Keratinocyte (primary cell): ENCODE measurements around the gene SIM2. TPM values are rescaled to one million over a fixed set of nuclear protein-coding genes. Genes with fewer than 3 reads are reported as not detected.

Experiments
- DNase-seq: peaks from one replicate; pipeline ENCODE4 v3.0.0-alpha.2; 2011; ENCODE audit warnings: low read depth, missing footprints, low spot score
- FAIRE-seq: peaks from 2 replicates; lab custom pipeline; 2011; peaks lifted over from hg19 to GRCh38; lab: Jason Lieb, UNC
- H2AFZ ChIP-seq: 2 replicates; pipeline ENCODE4 v1.6.0; 2012; ENCODE audit warnings: low read length, control low read depth, inconsistent platforms; ENCODE audit not compliant: control insufficient read depth
- H3K27ac ChIP-seq: 2 replicates; pipeline ENCODE4 v1.5.1; 2011; ENCODE audit warnings: low read length; ENCODE audit not compliant: control insufficient read depth, insufficient read depth
- H3K27me3 ChIP-seq: 3 replicates; pipeline ENCODE4 v1.6.0; 2011; ENCODE audit warnings: low read length; ENCODE audit not compliant: control insufficient read depth, insufficient read depth; ENCODE audit errors: extremely low read depth
- H3K36me3 ChIP-seq, 2 experiments: 2 replicates in 1 of 2; 3 replicates in 1 of 2; pipeline ENCODE4 v1.5.1; 2011; ENCODE audit warnings: low read length in 2 of 2, mild to moderate bottlenecking in 1 of 2; ENCODE audit not compliant: control insufficient read depth in 2 of 2, insufficient read depth in 2 of 2; ENCODE audit errors: extremely low read depth in 1 of 2
- H3K4me1 ChIP-seq: 3 replicates; pipeline ENCODE4 v1.5.1; 2011; ENCODE audit warnings: low read length; ENCODE audit not compliant: control insufficient read depth, insufficient read depth; ENCODE audit errors: extremely low read depth
- H3K4me2 ChIP-seq: 3 replicates; pipeline ENCODE4 v1.6.0; 2011; ENCODE audit warnings: low read depth, low read length; ENCODE audit not compliant: control insufficient read depth, insufficient read depth; ENCODE audit errors: extremely low read depth
- H3K4me3 ChIP-seq, 3 experiments: fragments of 200-600 bp in 1 of 3; sonication (generic) in 1 of 3; 2 replicates in 2 of 3; 3 replicates in 1 of 3; pipeline ENCODE4 v1.5.1; 2011 to 2016; ENCODE audit warnings: low read length in 3 of 3, mild to moderate bottlenecking in 3 of 3, control low read depth in 2 of 3, inconsistent platforms in 1 of 3, low read depth in 1 of 3, mixed read lengths in 1 of 3, mixed run types in 1 of 3, moderate library complexity in 1 of 3; ENCODE audit not compliant: control insufficient read depth in 2 of 3, insufficient read depth in 2 of 3; ENCODE audit errors: extremely low read depth in 1 of 3
- H3K79me2 ChIP-seq: 2 replicates; pipeline ENCODE4 v1.6.0; 2012; ENCODE audit warnings: low read length; ENCODE audit not compliant: control insufficient read depth, insufficient read depth
- H3K9ac ChIP-seq: 3 replicates; pipeline ENCODE4 v1.6.0; 2011; ENCODE audit warnings: low read length; ENCODE audit not compliant: control insufficient read depth, insufficient read depth; ENCODE audit errors: extremely low read depth
- H3K9me1 ChIP-seq: 3 replicates; pipeline ENCODE4 v1.6.0; 2011; ENCODE audit warnings: low read length; ENCODE audit not compliant: control insufficient read depth, insufficient read depth; ENCODE audit errors: extremely low read depth
- H3K9me3 ChIP-seq: 2 replicates; pipeline ENCODE4 v1.5.1; 2012; ENCODE audit warnings: low read depth, low read length; ENCODE audit not compliant: control insufficient read depth
- H4K20me1 ChIP-seq: 3 replicates; pipeline ENCODE4 v1.6.0; 2011; ENCODE audit warnings: low read length; ENCODE audit not compliant: control insufficient read depth, insufficient read depth; ENCODE audit errors: extremely low read depth
- CTCF ChIP-seq, 3 experiments: IDR thresholded peaks in 1 of 3; conservative IDR thresholded peaks in 1 of 3; optimal IDR thresholded peaks in 1 of 3; 2 replicates in 2 of 3; 3 replicates in 1 of 3; pipeline versions ENCODE3 to v1.5.1; 2011; ENCODE audit warnings: low read length in 3 of 3, mild to moderate bottlenecking in 3 of 3, moderate library complexity in 2 of 3, control low read depth in 1 of 3, inconsistent platforms in 1 of 3; ENCODE audit not compliant: insufficient read depth in 2 of 3; ENCODE audit errors: extremely low read depth in 1 of 3
- EZH2 ChIP-seq: IDR thresholded peaks from one replicate; pipeline ENCODE4 v1.6.1; 2012; ENCODE audit warnings: inconsistent platforms, mild to moderate bottlenecking, low read length, moderate library complexity
- dilution Hi-C: fragments of 300-500 bp; cut with MboI; formaldehyde crosslinking; loops from one replicate; pipeline ENCODE4 v1.7.0; 2020; ENCODE audit warnings: low sequenced_read_pairs; ENCODE audit not compliant: extremely low pct_ligation_motif_present
- polyA plus RNA-seq, 5 experiments: library from polyadenylated mRNA; depleted of rRNA in 3 of 5; stranded (reverse) in 3 of 5; stranded (forward) in 1 of 5; unstranded in 1 of 5; fragments of >200 nt; gene quantifications; 1 replicate in 1 of 5; 2 replicates in 3 of 5; 3 replicates in 1 of 5; pipeline versions ENCODE4 v1.2.1 to v1.2.3, GENCODE V29; 2011 to 2012; ENCODE audit warnings: missing spikeins in 2 of 5, low read depth in 1 of 5, low replicate concordance in 1 of 5

Gene SIM2
- polyA plus RNA-seq, 1 donor (not counting 4 experiments of a cell fraction or from before 2014, with no cell fraction given): 0.05 TPM

GRCh38 chr21:36713746-36714145, 14.8 kb downstream of the SIM2 start:
- no peak overlapping the region for H3K27ac ChIP-seq
- H3K36me3 ChIP-seq: no peaks in the 10 kb centered on the region
- no peak for FAIRE-seq

DNA sequence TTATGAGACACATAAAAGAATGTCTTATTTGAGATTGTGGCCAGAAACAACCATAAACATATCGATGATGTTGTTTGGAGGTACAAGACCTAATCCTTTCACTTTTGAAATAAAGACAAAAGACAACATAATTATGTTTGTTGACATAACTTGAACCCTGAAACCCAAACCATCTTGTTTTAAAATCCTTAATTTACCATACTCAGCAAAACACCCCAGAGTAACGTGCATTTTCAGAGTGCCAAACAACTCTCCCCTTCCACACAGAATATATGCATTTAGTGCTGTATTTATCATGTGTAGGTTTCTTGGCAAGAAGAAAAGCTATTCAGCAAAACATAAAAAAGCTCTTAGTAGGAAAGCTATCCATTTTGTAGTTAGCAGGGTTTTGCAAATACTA, 17.5 kb downstream of the SIM2 start:
- Histone ChIP-seq H2AFZ (no peak overlapping the region), H3K4me2 (no peak overlapping the region), H3K27ac (no peak overlapping the region), H4K20me1 (no peaks in the 10 kb centered on the region), H3K9ac (no peak overlapping the region), H3K79me2 (no peaks in the 10 kb centered on the region), H3K9me3 (no peaks in the 10 kb centered on the region), H3K4me1 (peaks cover 13% of the 10 kb centered on the region), H3K36me3 (no peaks in the 10 kb centered on the region), H3K27me3 (peaks cover 14% of the 10 kb centered on the region), H3K4me3 (no peak overlapping the region), H3K9me1 (no peaks in the 10 kb centered on the region)
- DNase-seq: no peak
- no peak for TF ChIP-seq CTCF (optimal IDR thresholded peaks at IDR 0.05 in 1 of 3, IDR thresholded peaks at IDR 0.05 in 1 of 3, conservative IDR thresholded peaks at IDR 0.05 in 1 of 3; ENCODE audit: extremely low read depth in 1 of 3, insufficient read depth in 2 of 3, low read length in 3 of 3)
- dilution Hi-C loops: no loop called here
- no peak for FAIRE-seq

More at GRCh38 chr21:36713746-36714145, 14.8 kb downstream of the SIM2 start:
- no peak for DNase-seq
- Histone ChIP-seq H3K4me1 (peaks cover 3% of the 10 kb centered on the region), H3K27me3 (peaks cover 40% of the 10 kb centered on the region), H3K9me3 (no peaks in the 10 kb centered on the region), H3K4me3 (no peak overlapping the region), H2AFZ (no peak overlapping the region), H3K9me1 (no peaks in the 10 kb centered on the region), H3K4me2 (no peak overlapping the region), H3K79me2 (no peaks in the 10 kb centered on the region), H3K9ac (no peak overlapping the region), H4K20me1 (no peaks in the 10 kb centered on the region)
- dilution Hi-C loops: no loop called here
- no peak for TF ChIP-seq EZH2
- TF ChIP-seq CTCF (optimal IDR thresholded peaks at IDR 0.05 in 1 of 3, IDR thresholded peaks at IDR 0.05 in 1 of 3, conservative IDR thresholded peaks at IDR 0.05 in 1 of 3; ENCODE audit: extremely low read depth in 1 of 3, insufficient read depth in 2 of 3, low read length in 3 of 3): no peak
